ENCODE data around the gene SMIM20. TPM values are rescaled to one million over a fixed set of nuclear protein-coding genes. Genes with fewer than 3 reads are reported as not detected.

The SMIM20 gene
- total and polyA plus RNA-seq, 2 of the 4 experiments (the other 2 are of a cell fraction), result 13.6 to 23.1 TPM

DNA sequence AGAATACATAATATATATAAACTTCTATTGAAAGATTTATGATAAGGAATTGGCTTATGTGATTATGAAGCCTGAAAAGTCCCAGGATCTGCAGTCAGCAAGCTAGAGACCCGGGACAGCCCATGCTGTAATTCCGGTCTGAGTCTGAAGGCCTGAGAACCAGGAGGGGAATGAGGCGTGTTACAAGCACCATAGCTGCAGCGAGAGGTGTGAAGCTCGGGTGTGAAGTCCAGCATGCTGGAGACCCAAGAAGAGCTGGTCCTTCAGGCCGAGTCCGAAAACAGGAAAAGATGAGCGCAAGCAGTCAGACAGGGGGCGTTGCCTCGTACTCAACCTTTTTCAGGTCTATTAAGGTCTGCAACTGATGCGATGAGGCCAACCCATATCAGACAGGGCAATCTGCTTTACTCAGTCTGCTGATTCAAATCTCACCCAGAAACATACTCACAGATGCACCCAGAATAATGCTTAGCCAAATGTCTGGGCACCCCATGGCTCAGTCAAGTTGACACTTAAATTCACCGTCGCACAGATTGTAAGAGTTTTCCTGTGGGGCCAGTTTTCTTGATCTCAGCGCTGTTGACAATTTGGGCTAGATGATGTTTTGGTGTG is 40.4 kb downstream of the SMIM20 start:
- intact Hi-C loops (cut with micrococcal nuclease), result no loop called here
- no peak for DNase-seq
- no peak overlapping the region for H4K8ac ChIP-seq (ENCODE audit: low read depth in 2 of 2, low read length in 2 of 2)
- no peak overlapping the region for H3K23ac ChIP-seq (ENCODE audit: low read depth, low read length)
- no peak overlapping the region for H2BK15ac ChIP-seq (ENCODE audit: low read depth, low read length)
- H3K36me3 ChIP-seq (ENCODE audit: control insufficient read depth, insufficient read depth, low read length), result no peaks in the 10 kb centered on the region
- peaks cover 6% of the 10 kb centered on the region; the same call in 1 of the 2 replicates for H3K9me1 ChIP-seq (ENCODE audit: insufficient read depth, low read length)
- no peak overlapping the region for H3K4me2 ChIP-seq (ENCODE audit: low read depth, low read length)
- ChIA-PET POLR2A (ENCODE audit: unreplicated experiment) (no interaction called here), CTCF (interaction anchor here (1.7 kb wide), 1 partner anchor 10 kb away, joined by 4 read pairs; no protein-coding TSS in a partner anchor)
- H4K20me1 ChIP-seq (ENCODE audit: insufficient read depth, low read length), result no peaks in the 10 kb centered on the region
- no peak overlapping the region for H2AK9ac ChIP-seq (replicated peaks; ENCODE audit: low read depth, low read length, poor library complexity)
- no peak overlapping the region for H4K5ac ChIP-seq (ENCODE audit: low read depth, low read length)
- no peak overlapping the region for H2AK5ac ChIP-seq (ENCODE audit: low read depth, low read length)
- 70% methylated on average over 7 of the region's 14 CpGs; no CpG with 5 or more reads in 1 of the 2 experiments for WGBS, 2 experiments (ENCODE audit: extremely low coverage in 2 of 2, insufficient read length in 1 of 2)
- H3K79me1 ChIP-seq (ENCODE audit: low read depth in 1 of 2, low read length in 2 of 2), result no peaks in the 10 kb centered on the region
- H3K14ac ChIP-seq (replicated peaks; ENCODE audit: low read depth, low read length), result no peak overlapping the region
- no peak overlapping the region for H3K56ac ChIP-seq (ENCODE audit: extremely low read depth, insufficient read depth, low read length)
- H3K27me3 ChIP-seq (ENCODE audit: control insufficient read depth, insufficient read depth, low read length), result peaks cover 33% of the 10 kb centered on the region
- no peak for TF ChIP-seq RFX5 (IDR thresholded peaks at IDR 0.05; ENCODE audit: low read depth, low read length)
- no peak for TF ChIP-seq CHD1 (IDR thresholded peaks at IDR 0.05; ENCODE audit: low read depth, low read length)
- TF ChIP-seq, protein P1, sequence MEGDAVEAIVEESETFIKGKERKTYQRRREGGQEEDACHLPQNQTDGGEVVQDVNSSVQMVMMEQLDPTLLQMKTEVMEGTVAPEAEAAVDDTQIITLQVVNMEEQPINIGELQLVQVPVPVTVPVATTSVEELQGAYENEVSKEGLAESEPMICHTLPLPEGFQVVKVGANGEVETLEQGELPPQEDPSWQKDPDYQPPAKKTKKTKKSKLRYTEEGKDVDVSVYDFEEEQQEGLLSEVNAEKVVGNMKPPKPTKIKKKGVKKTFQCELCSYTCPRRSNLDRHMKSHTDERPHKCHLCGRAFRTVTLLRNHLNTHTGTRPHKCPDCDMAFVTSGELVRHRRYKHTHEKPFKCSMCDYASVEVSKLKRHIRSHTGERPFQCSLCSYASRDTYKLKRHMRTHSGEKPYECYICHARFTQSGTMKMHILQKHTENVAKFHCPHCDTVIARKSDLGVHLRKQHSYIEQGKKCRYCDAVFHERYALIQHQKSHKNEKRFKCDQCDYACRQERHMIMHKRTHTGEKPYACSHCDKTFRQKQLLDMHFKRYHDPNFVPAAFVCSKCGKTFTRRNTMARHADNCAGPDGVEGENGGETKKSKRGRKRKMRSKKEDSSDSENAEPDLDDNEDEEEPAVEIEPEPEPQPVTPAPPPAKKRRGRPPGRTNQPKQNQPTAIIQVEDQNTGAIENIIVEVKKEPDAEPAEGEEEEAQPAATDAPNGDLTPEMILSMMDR (conservative IDR thresholded peaks at IDR 0.05; ENCODE audit: low read depth, low read length), result no peak
- no peak for TF ChIP-seq MAFK (IDR thresholded peaks at IDR 0.05; ENCODE audit: low read depth, low read length)
- TF ChIP-seq NFE2L2 (IDR thresholded peaks at IDR 0.05; ENCODE audit: low read depth, low read length), result no peak
- no peak for TF ChIP-seq BHLHE40 (IDR thresholded peaks at IDR 0.05; ENCODE audit: low read depth, low read length)
- TF ChIP-seq FOS (IDR thresholded peaks at IDR 0.05; ENCODE audit: low read depth, low read length), result no peak
- no peak for TF ChIP-seq RCOR1 (IDR thresholded peaks at IDR 0.05; ENCODE audit: insufficient replicate concordance, low read length)
- no peak overlapping the region for H2BK5ac ChIP-seq (ENCODE audit: low read depth, low read length, poor library complexity, severe bottlenecking)
- H3K9ac ChIP-seq (ENCODE audit: low read depth, low read length), result no peak overlapping the region
- dilution Hi-C loops (cut with HindIII; ENCODE audit: low sequenced_read_pairs, unreplicated experiment), result no loop called here
- H3K4me1 ChIP-seq (ENCODE audit: control insufficient read depth, insufficient read depth, low read length), result peaks cover 1% of the 10 kb centered on the region; the same call in 1 of the 2 replicates
- H2BK120ac ChIP-seq (ENCODE audit: low read depth, low read length), result no peak overlapping the region
- no peak overlapping the region for H3K4ac ChIP-seq (ENCODE audit: low read depth, low read length)
- H2AFZ ChIP-seq (replicated peaks; ENCODE audit: low read length, poor library complexity), result no peak overlapping the region
- no peak for ATAC-seq (ENCODE audit: low read depth)
- H3K27ac ChIP-seq (ENCODE audit: insufficient read depth, low read length), result no peak overlapping the region
- H3K9me3 ChIP-seq (ENCODE audit: control insufficient read depth, insufficient read depth, low read length), result no peaks in the 10 kb centered on the region
- in situ Hi-C loops (cut with MboI; ENCODE audit: low sequenced_read_pairs), result no loop called here
- H3K4me3 ChIP-seq (ENCODE audit: insufficient read depth, low read depth, low read length), result no peak overlapping the region
- BruUV-seq (replicated peaks), result no TSS peak
- H2BK20ac ChIP-seq (ENCODE audit: low read depth, low read length), result no peak overlapping the region
- H4K91ac ChIP-seq (ENCODE audit: insufficient read depth, low read depth, low read length), result no peak overlapping the region
- H3K18ac ChIP-seq (ENCODE audit: low read depth, low read length), result no peak overlapping the region

Data from IMR-90 (cell line).